Measurements from ENCODE around the gene GPBP1L1.

GRCh38 chr1:45682942-45683341 lies 3.4 kb downstream of the GPBP1L1 start:
- TF ChIP-seq TAF1 (IDR thresholded peaks at IDR 0.05; ENCODE audit: low read depth, low read length): no peak
- no peak for TF ChIP-seq SPI1 (IDR thresholded peaks at IDR 0.05; ENCODE audit: low read depth, low read length)
- no peak for TF ChIP-seq POLR2A (IDR thresholded peaks at IDR 0.05; ENCODE audit: low read depth, low read length)

Data from GM12891 (cell line).